Stimulated activated CD4-positive, alpha-beta T cell treated with anti-CD3 and anti-CD28 coated beads, Interleukin-4, amount 100 ng/mL, for 48 hours (primary cell): ENCODE measurements around the gene CDS1.
"Not testable (repeated sequence)": the region's sequence is repeated elsewhere in the genome, so short reads cannot be mapped to it uniquely, and the experiment has no call there.

Experiments
- DNase-seq, 2 donors: peaks; one replicate each; pipeline ENCODE4 v3.0.0-alpha.2; 2020; ENCODE audit warnings: low read depth in 2 of 2

Gene CDS1

GRCh38 chr4:84673475-84674240 is 90.7 kb downstream of the CDS1 start:
- no peak for DNase-seq

DNA sequence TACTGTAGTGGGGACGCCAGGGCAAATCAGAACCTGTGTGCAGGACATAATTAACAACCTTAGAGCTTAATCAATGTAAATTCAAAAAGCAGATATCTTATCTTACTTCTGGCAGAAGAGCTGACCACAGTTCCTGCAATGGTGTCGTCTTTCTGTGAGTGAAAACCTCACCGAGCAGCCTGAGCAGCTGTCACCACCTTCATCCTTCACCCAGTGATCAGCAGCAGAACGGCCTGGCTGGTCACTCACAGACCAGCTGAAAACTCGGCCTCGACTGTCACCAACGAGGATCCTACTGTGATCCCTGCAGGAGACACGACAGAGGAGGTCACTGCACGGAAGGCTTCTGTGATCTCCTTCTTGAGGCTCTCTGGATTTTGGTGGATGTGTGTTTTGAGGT is 94.2 kb downstream of the CDS1 start:
- no peak for DNase-seq

DNA sequence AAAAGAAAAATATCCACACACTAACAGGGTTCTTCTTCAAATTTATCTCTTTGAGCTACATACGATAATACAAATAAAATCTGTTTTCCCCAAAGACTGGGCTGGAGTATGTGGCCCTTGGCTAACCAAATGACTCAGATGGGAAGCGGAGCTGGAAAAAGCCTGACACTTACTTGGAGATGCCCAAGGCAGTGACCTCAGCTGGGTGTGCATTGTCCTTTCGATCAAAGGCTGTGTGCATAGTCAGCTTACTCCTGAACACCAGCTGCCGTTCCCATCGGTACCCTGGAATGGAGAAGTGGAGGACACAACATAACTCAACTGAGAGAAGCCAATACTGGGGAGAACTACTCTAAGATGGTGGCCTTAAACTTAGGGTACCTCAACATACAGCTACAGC is 95.1 kb downstream of the CDS1 start:
- DNase-seq: no peak

GRCh38 chr4:84678976-84679744 is 96.2 kb downstream of the CDS1 start:
- DNase-seq: no peak

DNA sequence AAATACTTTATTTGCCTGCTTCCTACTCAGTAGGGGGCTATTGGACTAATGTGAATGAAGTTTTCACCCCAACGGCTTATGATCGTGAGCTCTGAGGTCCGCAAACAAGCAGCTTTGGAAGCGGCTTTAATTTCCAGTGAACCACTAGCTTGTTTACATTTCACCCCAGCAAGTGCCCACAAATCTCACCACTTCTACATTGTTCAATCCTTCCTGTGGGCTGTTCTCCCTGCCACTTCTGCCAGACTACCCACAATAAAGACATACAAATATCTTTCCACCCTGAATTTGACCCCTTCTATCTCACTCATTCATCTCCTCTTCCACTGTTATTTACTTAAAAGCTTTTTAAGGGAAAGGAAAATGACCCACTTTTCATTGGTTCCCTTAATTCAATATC is 98.0 kb downstream of the CDS1 start:
- DNase-seq: no peak

- no peak for DNase-seq
Measured at GRCh38 chr4:84681486-84682274, 98.8 kb downstream of the CDS1 start.

- DNase-seq: not testable (repeated sequence)
Measured at GRCh38 chr4:84682661-84683060, 99.7 kb downstream of the CDS1 start.

- DNase-seq: no peak
Measured at GRCh38 chr4:84683064-84683850, 100.3 kb downstream of the CDS1 start.

DNA sequence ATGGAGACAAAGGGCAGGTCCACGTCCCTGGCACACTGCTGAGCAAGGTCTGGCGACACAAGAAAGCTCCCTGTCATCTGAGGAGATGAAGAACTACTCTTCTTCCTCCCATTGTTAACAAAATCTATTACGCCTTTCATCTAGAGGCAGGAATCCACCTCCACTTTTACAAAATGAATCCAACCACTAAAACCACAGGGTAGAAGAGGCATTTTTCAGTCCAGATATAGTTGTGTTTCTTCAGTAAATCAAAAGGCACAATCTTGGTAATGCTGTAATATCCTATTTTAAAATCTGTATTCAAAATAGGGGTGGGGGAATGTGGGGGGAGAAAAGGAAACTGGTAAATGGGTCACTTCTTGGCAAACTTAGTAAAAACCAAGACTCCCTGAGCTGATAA is 101.4 kb downstream of the CDS1 start:
- DNase-seq: no peak

GRCh38 chr4:84685105-84685504 is 102.2 kb downstream of the CDS1 start:
- no peak for DNase-seq

DNA sequence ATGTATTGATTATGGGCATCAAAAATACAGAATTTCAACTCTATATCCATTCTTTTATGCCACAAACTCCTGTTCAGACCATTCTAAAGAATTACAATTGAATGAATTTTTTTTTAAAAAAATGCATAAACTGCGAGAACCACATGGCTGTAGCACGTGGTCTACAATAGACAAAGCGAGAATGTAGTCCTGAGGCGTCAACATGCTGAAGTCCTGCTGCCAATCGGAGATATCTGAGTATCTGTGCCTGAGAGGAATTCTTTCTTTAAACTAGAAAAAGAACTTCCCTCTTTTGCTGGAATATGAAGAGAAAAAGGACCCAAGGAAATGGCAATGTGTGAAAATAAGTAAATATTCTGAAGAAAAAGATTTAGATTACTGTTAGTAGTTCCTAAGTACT is 105.7 kb downstream of the CDS1 start:
- no peak for DNase-seq

GRCh38 chr4:84689197-84689596 is 106.3 kb downstream of the CDS1 start:
- DNase-seq: no peak

DNA sequence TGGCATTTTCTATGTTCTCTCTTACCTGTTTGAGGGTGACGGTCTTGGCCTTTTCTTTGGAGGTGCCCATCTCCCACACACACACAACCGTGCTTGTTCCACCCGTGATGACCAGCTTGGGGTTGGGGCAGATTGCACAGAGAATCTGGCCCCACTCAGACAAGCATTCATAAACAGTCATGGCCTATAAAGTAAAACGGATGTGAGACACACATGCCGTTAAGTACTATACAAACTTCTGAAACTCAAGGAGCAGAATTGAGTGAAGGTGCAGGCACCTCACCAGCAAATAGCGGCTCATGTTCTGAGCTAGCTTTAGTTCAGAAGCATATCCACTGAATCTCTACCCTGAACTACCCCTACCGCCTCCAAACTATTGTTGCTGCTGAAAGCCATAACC is 107.6 kb downstream of the CDS1 start:
- no peak for DNase-seq

DNA sequence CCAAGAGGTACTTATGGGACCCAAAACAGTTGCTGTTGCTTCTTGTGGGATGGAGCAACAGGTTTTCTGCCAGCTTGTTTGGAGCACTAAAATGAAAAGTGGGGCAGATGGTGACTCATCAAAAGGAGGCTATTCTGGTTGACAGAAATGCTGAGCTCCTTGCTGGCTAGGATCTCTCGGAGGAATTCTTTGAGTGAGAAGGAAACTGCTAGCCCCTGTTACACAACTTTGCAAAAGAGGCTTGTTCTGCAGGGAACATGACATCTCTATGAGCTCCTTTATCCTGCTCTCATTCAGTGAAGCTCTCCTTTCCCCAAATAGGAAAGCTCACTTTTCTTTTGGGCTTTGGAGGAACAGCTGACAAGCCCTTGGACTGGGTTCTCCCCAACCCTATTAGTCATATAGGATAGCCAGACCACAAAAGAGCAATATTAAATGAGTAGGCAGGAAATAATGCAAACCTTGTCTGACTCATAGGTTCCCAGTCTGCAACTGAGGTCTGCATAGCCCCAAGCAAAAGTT is 108.3 kb downstream of the CDS1 start:
- DNase-seq: no peak

GRCh38 chr4:84691800-84692199 is 108.9 kb downstream of the CDS1 start:
- DNase-seq: no peak

- DNase-seq: no peak
Measured at GRCh38 chr4:84697159-84697558, 114.2 kb downstream of the CDS1 start.

GRCh38 chr4:84697615-84698201 is 114.8 kb downstream of the CDS1 start:
- DNase-seq: no peak

- no peak for DNase-seq
Measured at GRCh38 chr4:84699001-84699671, 116.2 kb downstream of the CDS1 start.
